SH-SY5Y (cell line): ENCODE measurements around the gene GALNT2.

ENCODE experiments used
- GATA2 ChIP-seq: IDR thresholded peaks from 2 replicates; pipeline ENCODE4 v1.6.1; 2011; ENCODE audit warnings: mild to moderate bottlenecking, low read depth, low read length
- GATA3 ChIP-seq: IDR thresholded peaks from 2 replicates; pipeline ENCODE4 v1.6.1; 2011; ENCODE audit warnings: low read depth, mild to moderate bottlenecking, low read length, moderate library complexity

DNA sequence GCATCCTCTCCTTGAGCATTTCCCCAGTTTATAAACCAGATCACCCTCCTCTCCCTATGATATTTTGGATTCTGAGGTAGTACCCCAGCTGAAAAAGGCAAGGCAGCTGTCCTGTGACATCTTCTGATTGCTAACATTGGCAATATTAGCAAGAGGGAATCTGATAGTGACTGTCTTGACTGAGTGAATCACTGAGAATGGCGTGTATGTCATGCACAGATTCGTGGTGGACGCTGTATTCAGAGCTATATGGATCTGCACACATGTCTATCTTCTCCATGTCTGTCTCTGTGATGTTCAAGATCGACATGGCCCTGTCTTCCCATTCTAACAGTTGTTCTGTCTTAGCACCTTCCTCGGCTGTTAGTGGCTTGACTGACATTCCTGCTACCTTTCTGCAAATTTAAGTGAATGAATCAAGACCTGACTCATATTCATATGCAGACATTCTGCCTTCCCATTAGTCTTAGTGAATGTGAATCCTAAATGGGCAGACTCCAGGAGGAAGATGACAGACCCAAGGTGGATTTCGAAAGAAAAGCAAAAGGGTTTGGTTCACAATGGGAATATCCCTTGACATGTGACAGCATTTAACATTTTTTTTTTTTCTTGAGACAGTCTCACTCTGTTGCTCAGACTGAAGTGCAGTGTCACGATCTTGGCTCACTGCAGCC, 261.4 kb downstream of the GALNT2 start:
- TF ChIP-seq GATA2 (no peak), GATA3 (no peak)
